Activated B cell treated with CpG ODN at 0.5 μM for 24 hours (primary cell): ENCODE results near the gene MAP3K14. TPM values are rescaled to one million over a fixed set of nuclear protein-coding genes. Genes with fewer than 3 reads are reported as not detected.

ENCODE experiments used
- ATAC-seq: fragments of 200-7000 bp; cut with Tn5 transposase; one replicate; pipeline ENCODE4 v1.10.0; 2021; ENCODE audit warnings: low read depth, mild to moderate bottlenecking, moderate library complexity
- CTCF ChIA-PET: fragments of 350-600 bp; sonication (Branson Sonifier 250); formaldehyde crosslinking; loops from one replicate; lab custom pipeline; 2021; ENCODE audit warnings: antibody characterized with exemption; lab: Charles Lee
- POLR2A ChIA-PET: fragments of 350-600 bp; sonication (Branson Sonifier 250); formaldehyde crosslinking; loops from one replicate; lab custom pipeline; 2021; ENCODE audit warnings: antibody characterized with exemption; lab: Charles Lee
- DNase-seq: peaks from one replicate; pipeline ENCODE4 v3.0.0; 2022
- H3K27ac Mint-ChIP-seq: one replicate; pipeline ENCODE4 v1.8.0; 2020; ENCODE audit warnings: mixed read lengths
- H3K27me3 Mint-ChIP-seq: one replicate; pipeline ENCODE4 v1.8.0; 2021; ENCODE audit warnings: mixed read lengths
- H3K36me3 Mint-ChIP-seq: one replicate; pipeline ENCODE4 v1.8.0; 2021; ENCODE audit warnings: low read depth, mixed read lengths
- H3K4me1 Mint-ChIP-seq: one replicate; pipeline ENCODE4 v1.8.0; 2021; ENCODE audit warnings: mixed read lengths
- H3K4me3 Mint-ChIP-seq: one replicate; pipeline ENCODE4 v1.8.0; 2020; ENCODE audit warnings: mild to moderate bottlenecking, mixed read lengths
- H3K9me3 Mint-ChIP-seq: one replicate; pipeline ENCODE4 v1.8.0; 2020; ENCODE audit warnings: mixed read lengths
- intact Hi-C: fragments of 100-400 bp; cut with micrococcal nuclease; formaldehyde crosslinking; loops from one replicate; pipeline ENCODE4 v1.15.1; 2024
- total RNA-seq: library from RNA; stranded (reverse); gene quantifications from 2 replicates; pipeline ENCODE4 v1.2.3, GENCODE V29; 2022
- TF ChIP-seq, protein P1 (sequence below): fragments of 200-600 bp; IDR thresholded peaks from one replicate; pipeline ENCODE4 v1.8.0; 2022; ENCODE audit warnings: antibody characterized with exemption, mild to moderate bottlenecking

Gene MAP3K14
- total RNA-seq, 1 donor from 2014 or later = 88.6 TPM

- no peak for DNase-seq
- no peaks in the 10 kb centered on the region for H3K9me3 Mint-ChIP-seq
- H3K4me3 Mint-ChIP-seq = no peak overlapping the region
- POLR2A ChIA-PET = interaction anchor here (0.6 to 15.1 kb wide), 9 partner anchors 11 to 130 kb away, joined by 3 to 291 read pairs (median 5); partner anchors contain the start of gene MAP3K14
- peaks cover 82% of the 10 kb centered on the region for H3K36me3 Mint-ChIP-seq
- TF ChIP-seq, protein P1, sequence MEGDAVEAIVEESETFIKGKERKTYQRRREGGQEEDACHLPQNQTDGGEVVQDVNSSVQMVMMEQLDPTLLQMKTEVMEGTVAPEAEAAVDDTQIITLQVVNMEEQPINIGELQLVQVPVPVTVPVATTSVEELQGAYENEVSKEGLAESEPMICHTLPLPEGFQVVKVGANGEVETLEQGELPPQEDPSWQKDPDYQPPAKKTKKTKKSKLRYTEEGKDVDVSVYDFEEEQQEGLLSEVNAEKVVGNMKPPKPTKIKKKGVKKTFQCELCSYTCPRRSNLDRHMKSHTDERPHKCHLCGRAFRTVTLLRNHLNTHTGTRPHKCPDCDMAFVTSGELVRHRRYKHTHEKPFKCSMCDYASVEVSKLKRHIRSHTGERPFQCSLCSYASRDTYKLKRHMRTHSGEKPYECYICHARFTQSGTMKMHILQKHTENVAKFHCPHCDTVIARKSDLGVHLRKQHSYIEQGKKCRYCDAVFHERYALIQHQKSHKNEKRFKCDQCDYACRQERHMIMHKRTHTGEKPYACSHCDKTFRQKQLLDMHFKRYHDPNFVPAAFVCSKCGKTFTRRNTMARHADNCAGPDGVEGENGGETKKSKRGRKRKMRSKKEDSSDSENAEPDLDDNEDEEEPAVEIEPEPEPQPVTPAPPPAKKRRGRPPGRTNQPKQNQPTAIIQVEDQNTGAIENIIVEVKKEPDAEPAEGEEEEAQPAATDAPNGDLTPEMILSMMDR = no peak
- no peaks in the 10 kb centered on the region for H3K27me3 Mint-ChIP-seq
- intact Hi-C loops = loop anchor here (1.0 kb wide), 1 partner anchor 33 kb away; the partner anchor contains the start of gene MAP3K14
- H3K4me1 Mint-ChIP-seq = peaks cover 4% of the 10 kb centered on the region
- peak; percentile 75 for ATAC-seq
- peak overlapping the region; percentile 19 for H3K27ac Mint-ChIP-seq
- CTCF ChIA-PET = interaction anchor here (0.6 to 4.4 kb wide), 13 partner anchors 8 to 100 kb away, joined by 3 to 34 read pairs (median 6); partner anchors contain the start of gene MAP3K14
Measured at GRCh38 chr17:45284176-45285140, 32.4 kb downstream of the MAP3K14 start.

DNA sequence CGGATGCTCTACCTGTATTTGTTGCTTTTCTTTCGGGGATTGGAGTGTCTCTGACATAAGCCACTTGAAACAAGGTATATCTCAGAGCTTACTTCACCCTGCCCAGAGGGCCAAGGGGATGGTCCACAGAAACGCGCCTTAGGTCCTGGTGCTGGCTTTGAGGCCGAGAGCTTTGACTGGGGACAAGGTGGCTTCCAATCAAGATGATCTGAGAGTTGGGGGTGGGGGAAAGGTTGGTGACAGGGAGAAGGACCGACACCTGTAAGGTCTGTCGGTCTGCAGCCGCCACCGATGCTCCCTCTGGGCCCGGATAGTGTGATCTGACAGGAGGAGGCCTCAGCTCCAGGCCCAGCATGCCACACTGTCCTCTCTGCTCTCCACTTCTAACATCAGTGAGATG is 33.1 kb downstream of the MAP3K14 start:
- ChIA-PET POLR2A (interaction anchor here (0.6 to 15.1 kb wide), 8 partner anchors 12 to 99 kb away, joined by 3 to 291 read pairs (median 4); partner anchors contain the start of gene MAP3K14), CTCF (interaction anchor here (0.6 to 4.4 kb wide), 11 partner anchors 10 to 103 kb away, joined by 3 to 34 read pairs (median 7); partner anchors contain the start of gene MAP3K14)
- TF ChIP-seq, protein P1 = no peak
- no peaks in the 10 kb centered on the region for H3K9me3 Mint-ChIP-seq
- intact Hi-C loops = loop anchor here (1.0 kb wide), 1 partner anchor 34 kb away; the partner anchor contains the start of gene MAP3K14
- H3K27me3 Mint-ChIP-seq = no peaks in the 10 kb centered on the region
- no peak for DNase-seq
- H3K4me1 Mint-ChIP-seq = peaks cover 4% of the 10 kb centered on the region
- H3K36me3 Mint-ChIP-seq = peaks cover 83% of the 10 kb centered on the region
- H3K4me3 Mint-ChIP-seq = no peak overlapping the region
- peak overlapping the region; percentile 19 for H3K27ac Mint-ChIP-seq
- no peak for ATAC-seq

DNA sequence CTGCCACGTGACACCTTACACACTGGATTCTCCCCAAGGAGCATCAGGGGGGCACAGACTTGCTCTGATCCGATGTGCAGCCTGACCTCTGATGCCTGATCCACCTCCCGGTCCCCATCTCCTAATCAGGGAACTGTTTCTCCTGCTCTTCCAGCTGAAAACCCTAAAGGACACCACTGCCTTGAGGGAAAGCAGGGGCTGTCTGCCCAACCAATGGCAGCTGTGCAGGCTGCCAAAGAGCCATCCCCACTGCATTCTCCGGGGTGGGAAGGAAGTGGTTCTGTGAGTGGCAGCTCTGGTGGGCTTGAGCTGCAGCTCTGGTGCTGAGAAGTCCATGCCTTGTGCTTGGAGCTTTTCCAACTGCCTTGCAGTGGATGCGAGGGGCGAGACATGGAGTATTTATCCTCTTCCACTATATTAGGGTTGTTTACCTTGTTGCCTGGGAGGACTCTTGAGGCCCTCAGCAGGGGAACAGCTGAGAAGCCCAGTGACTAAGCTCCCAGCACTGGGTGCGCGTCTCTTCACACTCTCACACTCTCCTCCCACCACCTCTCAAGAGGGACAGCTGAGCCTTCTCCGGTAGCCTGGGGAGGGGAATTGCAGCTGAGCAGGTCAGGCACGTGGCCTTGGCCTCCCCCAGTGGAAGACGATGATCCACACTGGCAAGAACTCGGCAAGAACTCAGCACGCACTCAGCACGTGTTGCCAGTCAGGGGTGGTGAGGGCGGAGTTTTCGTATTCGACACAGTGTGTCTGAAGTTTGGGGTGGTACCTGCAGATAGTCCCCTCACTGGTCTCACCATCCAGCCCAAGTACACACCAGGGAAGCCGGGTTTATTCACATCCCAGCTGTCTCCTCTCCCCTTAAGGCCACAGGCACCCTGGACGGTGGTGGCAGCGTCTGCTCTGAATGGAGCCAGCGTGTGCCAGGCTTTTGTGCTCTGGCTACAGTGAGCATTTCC is 33.9 kb downstream of the MAP3K14 start:
- DNase-seq (no peak), ATAC-seq (no peak)
- intact Hi-C loops = no loop called here
- H3K4me1 Mint-ChIP-seq = peaks cover 4% of the 10 kb centered on the region
- TF ChIP-seq, protein P1 = no peak
- POLR2A ChIA-PET = interaction anchor here (1.2 to 15.1 kb wide), 4 partner anchors 13 to 99 kb away, joined by 4 to 291 read pairs (median 8); partner anchors contain the start of gene MAP3K14
- H3K4me3 Mint-ChIP-seq = no peak overlapping the region
- no peaks in the 10 kb centered on the region for H3K9me3 Mint-ChIP-seq
- CTCF ChIA-PET = interaction anchor here (1.1 to 4.4 kb wide), 8 partner anchors 11 to 104 kb away, joined by 3 to 34 read pairs (median 7); partner anchors contain the start of gene MAP3K14
- no peaks in the 10 kb centered on the region for H3K27me3 Mint-ChIP-seq
- H3K36me3 Mint-ChIP-seq = peaks cover 84% of the 10 kb centered on the region
- no peak overlapping the region for H3K27ac Mint-ChIP-seq

- TF ChIP-seq, protein P1 = no peak
- ChIA-PET POLR2A (interaction anchor here (1.1 kb wide), 1 partner anchor 32 kb away, joined by 4 read pairs; no protein-coding TSS in a partner anchor), CTCF (no interaction called here)
- intact Hi-C loops = no loop called here
- Mint-ChIP-seq H3K27ac (peak overlapping the region; percentile 21), H3K4me1 (peaks cover 10% of the 10 kb centered on the region), H3K27me3 (no peaks in the 10 kb centered on the region), H3K36me3 (peaks cover 67% of the 10 kb centered on the region), H3K4me3 (no peak overlapping the region), H3K9me3 (no peaks in the 10 kb centered on the region)
- no peak for DNase-seq
- no peak for ATAC-seq
Measured at GRCh38 chr17:45279898-45280297, 36.9 kb downstream of the MAP3K14 start.
